Neuronal stem cell (in vitro differentiated cells): Measurements from ENCODE around the gene CFAP52. TPM values are rescaled to one million over a fixed set of nuclear protein-coding genes. Genes with fewer than 3 reads are reported as not detected.

Experiments used
- DNase-seq: peaks from one replicate; pipeline ENCODE4 v3.0.0-alpha.2; 2013; ENCODE audit warnings: low spot score
- H2AFZ ChIP-seq: one replicate; pipeline ENCODE4 v1.6.1; 2013; ENCODE audit warnings: mild to moderate bottlenecking, low read length, inconsistent platforms
- H2AK5ac ChIP-seq: 2 replicates; pipeline ENCODE4 v1.6.1; 2013; ENCODE audit warnings: low read depth, mild to moderate bottlenecking, inconsistent platforms, low read length, moderate library complexity, mixed read lengths
- H2BK120ac ChIP-seq: 2 replicates; pipeline ENCODE4 v1.6.1; 2013; ENCODE audit warnings: low read depth, mild to moderate bottlenecking, inconsistent platforms, low read length, moderate library complexity, mixed read lengths
- H2BK12ac ChIP-seq: one replicate; pipeline ENCODE4 v1.6.1; 2013; ENCODE audit warnings: low read length, inconsistent platforms
- H2BK15ac ChIP-seq: 2 replicates; pipeline ENCODE4 v1.6.1; 2013; ENCODE audit warnings: mild to moderate bottlenecking, low read length, inconsistent platforms, mixed read lengths
- H2BK5ac ChIP-seq: one replicate; pipeline ENCODE4 v1.6.1; 2013; ENCODE audit warnings: inconsistent platforms, mild to moderate bottlenecking, low read length, moderate library complexity
- H3K14ac ChIP-seq: one replicate; pipeline ENCODE4 v1.6.1; 2013; ENCODE audit warnings: low read length, inconsistent platforms
- H3K18ac ChIP-seq: 2 replicates; pipeline ENCODE4 v1.6.1; 2013; ENCODE audit warnings: low read length, inconsistent platforms
- H3K23ac ChIP-seq: 2 replicates; pipeline ENCODE4 v1.6.1; 2013; ENCODE audit warnings: low read depth, mild to moderate bottlenecking, mixed read lengths, low read length, inconsistent platforms; ENCODE audit not compliant: poor library complexity
- H3K27ac ChIP-seq: replicated peaks from 3 replicates; pipeline ENCODE4 v1.5.1; 2013; ENCODE audit warnings: low read length, inconsistent platforms
- H3K27me3 ChIP-seq, 3 experiments: 2 replicates each; pipeline ENCODE4 v1.6.1; 2013; ENCODE audit warnings: low read length in 3 of 3, mild to moderate bottlenecking in 2 of 3, inconsistent platforms in 1 of 3, low read depth in 1 of 3, mixed read lengths in 1 of 3, moderate library complexity in 1 of 3; ENCODE audit not compliant: control insufficient read depth in 3 of 3, insufficient read depth in 3 of 3
- H3K36me3 ChIP-seq, 2 donors: replicated peaks in 1 of 2; 2 replicates each; pipeline ENCODE4 v1.6.1; 2013; ENCODE audit warnings: low read length in 2 of 2; ENCODE audit not compliant: control insufficient read depth in 2 of 2, insufficient read depth in 2 of 2
- H3K4ac ChIP-seq: 2 replicates; pipeline ENCODE4 v1.6.1; 2013; ENCODE audit warnings: inconsistent platforms, mild to moderate bottlenecking, low read length, moderate library complexity
- H3K4me1 ChIP-seq, 2 donors: 1 replicate in 1 of 2; 2 replicates in 1 of 2; pipeline ENCODE4 v1.6.1; 2013; ENCODE audit warnings: low read length in 2 of 2, low read depth in 1 of 2; ENCODE audit not compliant: control insufficient read depth in 2 of 2, insufficient read depth in 1 of 2
- H3K4me2 ChIP-seq: one replicate; pipeline ENCODE4 v1.6.1; 2013; ENCODE audit warnings: mild to moderate bottlenecking, low read length, inconsistent platforms; ENCODE audit not compliant: insufficient read depth, poor library complexity, severe bottlenecking
- H3K4me3 ChIP-seq, 2 donors: 2 replicates each; pipeline ENCODE4 v1.5.1; 2013; ENCODE audit warnings: low read length in 2 of 2, mild to moderate bottlenecking in 2 of 2, inconsistent platforms in 1 of 2, moderate library complexity in 1 of 2
- H3K79me1 ChIP-seq: one replicate; pipeline ENCODE4 v1.6.1; 2013; ENCODE audit warnings: low read depth, mild to moderate bottlenecking, inconsistent platforms, low read length, moderate library complexity
- H3K9ac ChIP-seq: one replicate; pipeline ENCODE4 v1.6.1; 2013; ENCODE audit warnings: mild to moderate bottlenecking, low read depth, low read length, inconsistent platforms; ENCODE audit not compliant: poor library complexity
- H3K9me3 ChIP-seq, 2 donors: replicated peaks in 1 of 2; 2 replicates each; pipeline versions ENCODE3 to v1.6.1; 2013; ENCODE audit warnings: low read length in 2 of 2, mild to moderate bottlenecking in 2 of 2, inconsistent platforms in 1 of 2, low read depth in 1 of 2, mixed read lengths in 1 of 2, moderate library complexity in 1 of 2; ENCODE audit not compliant: control insufficient read depth in 2 of 2, insufficient read depth in 1 of 2
- H4K8ac ChIP-seq: one replicate; pipeline ENCODE4 v1.6.1; 2013; ENCODE audit warnings: low read depth, mild to moderate bottlenecking, inconsistent platforms, low read length, moderate library complexity
- H4K91ac ChIP-seq: one replicate; pipeline ENCODE4 v1.6.1; 2013; ENCODE audit warnings: low read length, low read depth, mild to moderate bottlenecking, inconsistent platforms; ENCODE audit not compliant: poor library complexity
- WGBS, 2 donors: extraction: QIAGEN DNeasy Blood & Tissue Kit; methylation state at CpG; one replicate each; pipeline ENCODE4 v1.1.7; 2013; ENCODE audit warnings: missing lambda C conversion rate in 2 of 2, mixed read lengths in 1 of 2; ENCODE audit not compliant: insufficient read length in 2 of 2, insufficient replicate concordance in 1 of 2; ENCODE audit errors: extremely low coverage in 2 of 2; 5-methylcytosine and 5-hydroxymethylcytosine counted together
- polyA plus RNA-seq, 2 experiments: library from polyadenylated mRNA; stranded (reverse); fragments of 200-250 nt; gene quantifications; one replicate each; pipeline ENCODE4 v1.2.3, GENCODE V29; 2013

Gene CFAP52
- polyA plus RNA-seq (2013, experiment 1 of 2), result not detected
- polyA plus RNA-seq (2013, experiment 2 of 2), result not detected

- peak within 1 kb of the TSS; percentile 71 to 95 for H3K4me3 ChIP-seq
- no peak within 1 kb of the TSS for H2AK5ac ChIP-seq
- H2BK15ac ChIP-seq, result peak within 1 kb of the TSS; percentile 16
- H3K18ac ChIP-seq, result peak within 1 kb of the TSS; percentile 24
- H2AFZ ChIP-seq, result peak within 1 kb of the TSS; percentile 87
- H3K4me2 ChIP-seq, result peak within 1 kb of the TSS; percentile 79
- peaks cover 5% of the 10 kb centered on the region in 2 donors for H3K4me1 ChIP-seq
- DNase-seq, result peak; percentile 75
- no peak within 1 kb of the TSS for H2BK12ac ChIP-seq
- no peak within 1 kb of the TSS for H2BK5ac ChIP-seq
- no peak within 1 kb of the TSS for H3K27ac ChIP-seq
- H3K4ac ChIP-seq, result no peak within 1 kb of the TSS
- no peaks in the 10 kb centered on the region for H3K79me1 ChIP-seq
- H3K14ac ChIP-seq, result peak within 1 kb of the TSS; percentile 10
- H4K91ac ChIP-seq, result no peak within 1 kb of the TSS
- no peak within 1 kb of the TSS for H4K8ac ChIP-seq
- no peak within 1 kb of the TSS for H2BK120ac ChIP-seq
- H3K23ac ChIP-seq, result peak within 1 kb of the TSS; percentile 35
- H3K36me3 ChIP-seq, result no peaks in the 10 kb centered on the region
- peaks cover 0 to 6% (median 0%) of the 10 kb centered on the region in 3 experiments for H3K27me3 ChIP-seq
- no peaks in the 10 kb centered on the region for H3K9me3 ChIP-seq
- peak within 1 kb of the TSS; percentile 84 for H3K9ac ChIP-seq
- no CpG with 5 or more reads among the region's 38 CpGs for WGBS, 2 donors
Measured at GRCh38 chr17:9576521-9577372, at the start of gene CFAP52. Gene CFAP52, plus strand, starts transcription at chr17:9576642. Its CDS starts 54 bp downstream, at chr17:9576696.

- H2AFZ ChIP-seq, result no peak overlapping the region
- H3K4me2 ChIP-seq, result no peak overlapping the region
- no peak overlapping the region for H2AK5ac ChIP-seq
- no peaks in the 10 kb centered on the region for H3K27me3 ChIP-seq
- H2BK5ac ChIP-seq, result no peak overlapping the region
- no peak overlapping the region for H3K18ac ChIP-seq
- no peaks in the 10 kb centered on the region for H3K4me1 ChIP-seq
- H3K36me3 ChIP-seq, result no peaks in the 10 kb centered on the region
- no peaks in the 10 kb centered on the region for H3K9me3 ChIP-seq
- no peak overlapping the region for H2BK15ac ChIP-seq
- H3K23ac ChIP-seq, result no peak overlapping the region
- DNase-seq, result no peak
- H3K9ac ChIP-seq, result no peak overlapping the region
- H4K8ac ChIP-seq, result no peak overlapping the region
- H4K91ac ChIP-seq, result no peak overlapping the region
- WGBS, 2 donors, result no CpG with 5 or more reads among the region's 3 CpGs
- no peak overlapping the region for H3K27ac ChIP-seq
- no peak overlapping the region for H2BK120ac ChIP-seq
- no peak overlapping the region for H3K4me3 ChIP-seq
- H3K4ac ChIP-seq, result no peak overlapping the region
- no peak overlapping the region for H2BK12ac ChIP-seq
- H3K14ac ChIP-seq, result no peak overlapping the region
- H3K79me1 ChIP-seq, result no peaks in the 10 kb centered on the region
Measured at GRCh38 chr17:9527788-9528187, 48.7 kb upstream of the CFAP52 start.

GRCh38 chr17:9529033-9529700 lies 47.3 kb upstream of the CFAP52 start:
- DNase-seq, result no peak
- Histone ChIP-seq H2BK120ac (no peak overlapping the region), H4K91ac (no peak overlapping the region)

GRCh38 chr17:9531034-9531433 lies 45.4 kb upstream of the CFAP52 start:
- no peaks in the 10 kb centered on the region for H3K27me3 ChIP-seq
- no peak overlapping the region for H3K9ac ChIP-seq
- no peak overlapping the region for H3K14ac ChIP-seq
- H3K79me1 ChIP-seq, result no peaks in the 10 kb centered on the region
- no peak overlapping the region for H2AFZ ChIP-seq
- no peak overlapping the region for H2BK12ac ChIP-seq
- WGBS, 2 donors, result no CpG with 5 or more reads among the region's 2 CpGs
- no peak overlapping the region for H3K18ac ChIP-seq
- H3K4ac ChIP-seq, result no peak overlapping the region
- no peak overlapping the region for H2AK5ac ChIP-seq
- no peak overlapping the region for H4K91ac ChIP-seq
- H4K8ac ChIP-seq, result no peak overlapping the region
- no peak for DNase-seq
- H3K4me1 ChIP-seq, result no peaks in the 10 kb centered on the region
- no peaks in the 10 kb centered on the region for H3K9me3 ChIP-seq
- H2BK5ac ChIP-seq, result no peak overlapping the region
- H3K27ac ChIP-seq, result no peak overlapping the region
- no peak overlapping the region for H3K23ac ChIP-seq
- H3K4me3 ChIP-seq, result no peak overlapping the region
- no peak overlapping the region for H2BK120ac ChIP-seq
- no peak overlapping the region for H3K4me2 ChIP-seq
- H3K36me3 ChIP-seq, result no peaks in the 10 kb centered on the region
- H2BK15ac ChIP-seq, result no peak overlapping the region

More at GRCh38 chr17:9529033-9529700, 47.3 kb upstream of the CFAP52 start:
- H3K4me3 ChIP-seq, result no peak overlapping the region
- H3K23ac ChIP-seq, result no peak overlapping the region
- no CpG with 5 or more reads among the region's 5 CpGs for WGBS, 2 donors
- no peak overlapping the region for H3K18ac ChIP-seq
- H2AFZ ChIP-seq, result no peak overlapping the region
- H3K79me1 ChIP-seq, result no peaks in the 10 kb centered on the region
- no peak overlapping the region for H2BK15ac ChIP-seq
- H2BK12ac ChIP-seq, result no peak overlapping the region
- no peak overlapping the region for H3K4me2 ChIP-seq
- no peaks in the 10 kb centered on the region for H3K9me3 ChIP-seq
- H2BK5ac ChIP-seq, result no peak overlapping the region
- no peak overlapping the region for H3K4ac ChIP-seq
- H3K27ac ChIP-seq, result no peak overlapping the region
- no peak overlapping the region for H4K8ac ChIP-seq
- H3K36me3 ChIP-seq, result no peaks in the 10 kb centered on the region
- no peaks in the 10 kb centered on the region for H3K27me3 ChIP-seq
- no peak overlapping the region for H3K9ac ChIP-seq
- no peak overlapping the region for H3K14ac ChIP-seq
- H2AK5ac ChIP-seq, result no peak overlapping the region
- no peaks in the 10 kb centered on the region for H3K4me1 ChIP-seq
